ENCODE results near the gene TSPEAR.

DNA sequence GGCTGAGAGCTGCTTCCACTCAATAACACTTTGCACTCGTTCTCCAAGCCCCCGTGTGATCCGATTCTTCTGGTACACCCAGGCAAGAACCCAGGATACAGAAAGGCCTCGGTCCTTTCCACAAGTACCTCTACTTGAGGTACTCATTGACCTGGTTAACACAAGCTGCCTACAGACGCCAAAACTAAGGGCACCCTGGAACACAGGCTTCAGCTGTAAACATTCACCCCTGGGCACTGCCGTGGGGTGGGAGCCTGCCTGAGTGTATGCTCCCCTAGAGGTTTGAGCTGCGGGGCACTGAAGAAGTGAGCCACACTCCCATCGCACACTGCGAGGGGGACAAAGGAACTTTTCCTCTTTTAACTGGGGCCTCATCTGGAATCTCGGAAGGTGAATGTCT is 225.6 kb downstream of the TSPEAR start:
- TF ChIP-seq EP300 (IDR thresholded peaks at IDR 0.05): no peak
- TF ChIP-seq, protein P1, sequence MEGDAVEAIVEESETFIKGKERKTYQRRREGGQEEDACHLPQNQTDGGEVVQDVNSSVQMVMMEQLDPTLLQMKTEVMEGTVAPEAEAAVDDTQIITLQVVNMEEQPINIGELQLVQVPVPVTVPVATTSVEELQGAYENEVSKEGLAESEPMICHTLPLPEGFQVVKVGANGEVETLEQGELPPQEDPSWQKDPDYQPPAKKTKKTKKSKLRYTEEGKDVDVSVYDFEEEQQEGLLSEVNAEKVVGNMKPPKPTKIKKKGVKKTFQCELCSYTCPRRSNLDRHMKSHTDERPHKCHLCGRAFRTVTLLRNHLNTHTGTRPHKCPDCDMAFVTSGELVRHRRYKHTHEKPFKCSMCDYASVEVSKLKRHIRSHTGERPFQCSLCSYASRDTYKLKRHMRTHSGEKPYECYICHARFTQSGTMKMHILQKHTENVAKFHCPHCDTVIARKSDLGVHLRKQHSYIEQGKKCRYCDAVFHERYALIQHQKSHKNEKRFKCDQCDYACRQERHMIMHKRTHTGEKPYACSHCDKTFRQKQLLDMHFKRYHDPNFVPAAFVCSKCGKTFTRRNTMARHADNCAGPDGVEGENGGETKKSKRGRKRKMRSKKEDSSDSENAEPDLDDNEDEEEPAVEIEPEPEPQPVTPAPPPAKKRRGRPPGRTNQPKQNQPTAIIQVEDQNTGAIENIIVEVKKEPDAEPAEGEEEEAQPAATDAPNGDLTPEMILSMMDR (IDR thresholded peaks at IDR 0.05): no peak
- TF ChIP-seq POLR2AphosphoS5 (IDR thresholded peaks at IDR 0.05): no peak
